ENCODE measurements around the gene VRK1.
"Not testable (repeated sequence)": the region's sequence is repeated elsewhere in the genome, so short reads cannot be mapped to it uniquely, and the experiment has no call there.

The VRK1 gene

DNA sequence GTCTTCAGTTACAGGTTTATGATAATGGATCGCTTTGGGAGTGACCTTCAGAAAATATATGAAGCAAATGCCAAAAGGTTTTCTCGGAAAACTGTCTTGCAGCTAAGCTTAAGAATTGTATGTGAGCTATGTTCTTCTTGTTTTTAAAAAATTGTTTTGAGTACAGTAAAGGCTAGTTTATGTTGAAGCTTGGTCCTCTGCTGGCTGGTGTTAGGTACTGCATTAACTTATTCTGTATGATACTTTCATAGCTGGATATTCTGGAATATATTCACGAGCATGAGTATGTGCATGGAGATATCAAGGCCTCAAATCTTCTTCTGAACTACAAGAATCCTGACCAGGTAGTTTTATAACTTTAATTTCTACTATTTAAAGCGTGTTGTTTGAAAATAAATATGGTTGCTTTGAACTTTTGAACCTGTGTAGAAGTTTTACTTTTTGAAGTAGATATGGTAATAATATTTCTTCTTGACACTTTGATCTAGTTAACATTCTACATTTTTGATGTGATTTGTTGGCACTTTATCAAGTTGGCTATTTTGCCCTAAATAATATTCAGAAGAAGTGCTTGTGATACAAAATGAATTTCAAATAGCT lies 55.7 kb downstream of the VRK1 start:
- no peak overlapping the region for H3K9ac ChIP-seq (ENCODE audit: low read depth, low read length)
- no peak overlapping the region for H3K4me3 ChIP-seq (ENCODE audit: low read length)
- H3K27me3 ChIP-seq (ENCODE audit: control insufficient read depth, insufficient read depth, low read length) = no peaks in the 10 kb centered on the region
- no peaks in the 10 kb centered on the region for H3K9me3 ChIP-seq (replicated peaks; ENCODE audit: low read length)
- peaks cover 1% of the 10 kb centered on the region for H3K36me3 ChIP-seq (ENCODE audit: insufficient read depth, low read length)
- no peak overlapping the region for H3K4me2 ChIP-seq (ENCODE audit: low read length)
- no peaks in the 10 kb centered on the region for H3K4me1 ChIP-seq (ENCODE audit: control insufficient read depth, insufficient read depth, low read length)

- Histone ChIP-seq H3K27me3 (ENCODE audit: control insufficient read depth, insufficient read depth, low read length) (no peaks in the 10 kb centered on the region), H3K9ac (ENCODE audit: low read depth, low read length) (no peak overlapping the region), H3K4me1 (ENCODE audit: control insufficient read depth, insufficient read depth, low read length) (no peaks in the 10 kb centered on the region), H3K36me3 (ENCODE audit: insufficient read depth, low read length) (no peaks in the 10 kb centered on the region), H3K4me2 (ENCODE audit: low read length) (no peak overlapping the region), H3K9me3 (replicated peaks; ENCODE audit: low read length) (no peaks in the 10 kb centered on the region), H3K4me3 (ENCODE audit: low read length) (no peak overlapping the region)
These were observed 61.5 kb downstream of the VRK1 start for GRCh38 chr14:96858643-96859042.

DNA sequence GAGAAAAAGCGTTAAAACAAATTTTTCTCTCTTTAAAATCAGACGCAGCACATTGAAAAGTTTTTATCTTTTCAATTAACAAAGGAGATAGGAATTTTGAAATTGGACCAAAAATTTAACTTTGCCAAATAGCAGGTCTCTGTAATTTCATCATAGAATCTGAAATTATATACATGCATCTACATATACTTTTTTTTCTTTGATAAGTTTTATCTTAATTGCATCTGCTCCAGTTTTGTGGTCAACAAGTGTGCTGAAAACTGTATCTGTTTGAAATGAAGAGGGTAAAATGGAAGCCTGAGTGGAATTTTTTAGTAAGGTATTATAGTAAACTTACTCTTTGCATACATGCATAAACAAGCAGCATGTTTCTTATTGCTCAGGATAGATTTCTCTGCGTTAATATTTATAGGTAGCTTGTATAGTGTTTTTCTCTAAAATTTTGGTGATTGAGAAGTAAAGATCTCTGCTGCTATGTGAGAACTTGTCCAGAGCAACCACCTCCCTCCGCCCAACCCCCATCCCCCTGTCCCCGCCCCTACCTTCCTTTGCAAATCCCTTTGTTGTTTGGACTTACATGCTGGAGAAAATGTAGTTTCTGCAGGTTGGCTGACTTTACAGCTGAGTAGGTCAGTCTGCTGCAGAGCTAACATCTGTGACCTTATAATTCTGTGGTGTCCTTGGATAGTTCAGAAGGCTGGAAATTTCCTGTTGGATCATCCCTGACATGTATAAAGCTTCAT lies 64.6 kb downstream of the VRK1 start:
- no peaks in the 10 kb centered on the region for H3K4me1 ChIP-seq (ENCODE audit: control insufficient read depth, insufficient read depth, low read length)
- H3K36me3 ChIP-seq (ENCODE audit: insufficient read depth, low read length) = no peaks in the 10 kb centered on the region
- no peak overlapping the region for H3K4me3 ChIP-seq (ENCODE audit: low read length)
- no peaks in the 10 kb centered on the region for H3K27me3 ChIP-seq (ENCODE audit: control insufficient read depth, insufficient read depth, low read length)
- H3K9ac ChIP-seq (ENCODE audit: low read depth, low read length) = no peak overlapping the region
- no peak overlapping the region for H3K4me2 ChIP-seq (ENCODE audit: low read length)
- H3K9me3 ChIP-seq (replicated peaks; ENCODE audit: low read length) = no peaks in the 10 kb centered on the region

GRCh38 chr14:96863327-96863985 lies 66.3 kb downstream of the VRK1 start:
- H3K4me2 ChIP-seq (ENCODE audit: low read length) = no peak overlapping the region
- H3K4me1 ChIP-seq (ENCODE audit: control insufficient read depth, insufficient read depth, low read length) = no peaks in the 10 kb centered on the region
- no peaks in the 10 kb centered on the region for H3K9me3 ChIP-seq (replicated peaks; ENCODE audit: low read length)
- no peak overlapping the region for H3K9ac ChIP-seq (ENCODE audit: low read depth, low read length)
- no peak overlapping the region for H3K4me3 ChIP-seq (ENCODE audit: low read length)
- H3K36me3 ChIP-seq (ENCODE audit: insufficient read depth, low read length) = no peaks in the 10 kb centered on the region
- H3K27me3 ChIP-seq (ENCODE audit: control insufficient read depth, insufficient read depth, low read length) = no peaks in the 10 kb centered on the region

GRCh38 chr14:96863986-96864330 lies 66.8 kb downstream of the VRK1 start:
- H3K4me3 ChIP-seq (ENCODE audit: low read length) = no peak overlapping the region
- no peaks in the 10 kb centered on the region for H3K36me3 ChIP-seq (ENCODE audit: insufficient read depth, low read length)
- no peaks in the 10 kb centered on the region for H3K4me1 ChIP-seq (ENCODE audit: control insufficient read depth, insufficient read depth, low read length)
- H3K4me2 ChIP-seq (ENCODE audit: low read length) = no peak overlapping the region
- H3K27me3 ChIP-seq (ENCODE audit: control insufficient read depth, insufficient read depth, low read length) = no peaks in the 10 kb centered on the region
- no peak overlapping the region for H3K9ac ChIP-seq (ENCODE audit: low read depth, low read length)
- H3K9me3 ChIP-seq (replicated peaks; ENCODE audit: low read length) = no peaks in the 10 kb centered on the region

DNA sequence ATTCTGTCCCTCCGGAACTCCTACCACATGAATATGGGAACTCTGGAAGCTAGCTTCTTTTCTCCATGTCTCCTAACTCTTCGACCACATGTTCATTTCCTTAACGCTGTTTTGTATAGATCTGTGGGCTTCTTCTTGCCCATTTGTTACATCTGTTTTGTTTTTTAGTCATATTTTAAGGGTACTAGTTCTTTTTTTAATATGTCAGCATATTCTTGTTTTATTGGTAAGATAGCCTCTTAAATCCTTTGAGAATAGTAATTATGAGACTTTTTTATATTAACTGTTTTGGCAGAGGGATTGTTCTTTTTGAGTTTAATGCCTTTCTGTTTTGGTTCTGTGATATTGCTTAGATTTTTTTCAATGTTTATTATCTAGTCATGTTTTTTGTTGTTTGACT lies 70.5 kb downstream of the VRK1 start:
- Histone ChIP-seq H3K9ac (ENCODE audit: low read depth, low read length) (no peak overlapping the region), H3K4me3 (ENCODE audit: low read length) (no peak overlapping the region), H3K36me3 (ENCODE audit: insufficient read depth, low read length) (no peaks in the 10 kb centered on the region), H3K9me3 (replicated peaks; ENCODE audit: low read length) (no peaks in the 10 kb centered on the region), H3K4me2 (ENCODE audit: low read length) (no peak overlapping the region), H3K27me3 (ENCODE audit: control insufficient read depth, insufficient read depth, low read length) (no peaks in the 10 kb centered on the region), H3K4me1 (ENCODE audit: control insufficient read depth, insufficient read depth, low read length) (no peaks in the 10 kb centered on the region)

- H3K27me3 ChIP-seq (ENCODE audit: control insufficient read depth, insufficient read depth, low read length) = no peaks in the 10 kb centered on the region
- no peak overlapping the region for H3K4me3 ChIP-seq (ENCODE audit: low read length)
- H3K9ac ChIP-seq (ENCODE audit: low read depth, low read length) = no peak overlapping the region
- no peaks in the 10 kb centered on the region for H3K9me3 ChIP-seq (replicated peaks; ENCODE audit: low read length)
- no peaks in the 10 kb centered on the region for H3K4me1 ChIP-seq (ENCODE audit: control insufficient read depth, insufficient read depth, low read length)
- no peak overlapping the region for H3K4me2 ChIP-seq (ENCODE audit: low read length)
- H3K36me3 ChIP-seq (ENCODE audit: insufficient read depth, low read length) = peaks cover 3% of the 10 kb centered on the region
These were observed 76.9 kb downstream of the VRK1 start for GRCh38 chr14:96874127-96874526.

DNA sequence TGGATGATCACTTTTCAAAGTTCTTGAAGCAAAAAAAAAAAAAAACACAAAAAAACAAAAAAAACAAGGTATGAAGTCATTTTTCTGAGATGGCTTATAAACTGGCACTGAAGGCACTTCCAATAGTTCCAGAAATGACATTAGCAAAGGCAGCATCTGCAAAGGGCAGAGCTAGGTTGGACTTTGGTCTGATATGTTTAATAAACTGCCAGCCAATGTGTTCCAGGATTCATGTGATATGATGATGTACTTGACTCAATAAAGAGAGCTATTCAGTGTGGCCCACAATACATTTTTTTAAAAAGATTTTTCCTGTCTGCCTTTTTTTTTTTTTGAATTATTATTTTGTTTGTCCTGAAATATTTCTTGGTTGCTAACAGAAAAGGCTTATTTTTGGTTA lies 79.6 kb downstream of the VRK1 start:
- Histone ChIP-seq H3K9ac (ENCODE audit: low read depth, low read length) (no peak overlapping the region), H3K27me3 (ENCODE audit: control insufficient read depth, insufficient read depth, low read length) (no peaks in the 10 kb centered on the region), H3K4me1 (ENCODE audit: control insufficient read depth, insufficient read depth, low read length) (no peaks in the 10 kb centered on the region), H3K9me3 (replicated peaks; ENCODE audit: low read length) (no peaks in the 10 kb centered on the region), H3K4me2 (ENCODE audit: low read length) (no peak overlapping the region), H3K36me3 (ENCODE audit: insufficient read depth, low read length) (peaks cover 3% of the 10 kb centered on the region), H3K4me3 (ENCODE audit: low read length) (no peak overlapping the region)

DNA sequence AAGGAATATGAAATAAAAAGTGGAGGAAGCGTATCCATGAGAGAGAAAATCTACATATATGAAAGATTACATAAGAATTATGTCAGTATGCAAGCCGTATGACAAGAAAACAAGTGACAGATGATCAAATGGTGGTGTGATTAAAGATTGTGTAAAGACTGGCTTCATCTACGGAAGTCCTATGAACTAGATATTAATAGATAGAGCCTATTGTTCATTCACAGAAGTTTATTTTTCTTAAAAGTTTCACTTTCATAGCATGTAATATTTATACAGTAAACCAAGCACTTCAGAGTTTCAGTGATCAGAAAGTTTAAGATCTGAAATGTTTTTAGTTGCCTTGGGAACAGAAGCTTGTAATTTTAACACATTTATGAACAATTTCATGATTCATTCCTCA lies 84.5 kb downstream of the VRK1 start:
- Histone ChIP-seq H3K9me3 (replicated peaks; ENCODE audit: low read length) (no peaks in the 10 kb centered on the region), H3K9ac (ENCODE audit: low read depth, low read length) (no peak overlapping the region), H3K36me3 (ENCODE audit: insufficient read depth, low read length) (no peaks in the 10 kb centered on the region), H3K4me1 (ENCODE audit: control insufficient read depth, insufficient read depth, low read length) (no peaks in the 10 kb centered on the region), H3K4me2 (ENCODE audit: low read length) (no peak overlapping the region), H3K4me3 (ENCODE audit: low read length) (no peak overlapping the region), H3K27me3 (ENCODE audit: control insufficient read depth, insufficient read depth, low read length) (no peaks in the 10 kb centered on the region)

DNA sequence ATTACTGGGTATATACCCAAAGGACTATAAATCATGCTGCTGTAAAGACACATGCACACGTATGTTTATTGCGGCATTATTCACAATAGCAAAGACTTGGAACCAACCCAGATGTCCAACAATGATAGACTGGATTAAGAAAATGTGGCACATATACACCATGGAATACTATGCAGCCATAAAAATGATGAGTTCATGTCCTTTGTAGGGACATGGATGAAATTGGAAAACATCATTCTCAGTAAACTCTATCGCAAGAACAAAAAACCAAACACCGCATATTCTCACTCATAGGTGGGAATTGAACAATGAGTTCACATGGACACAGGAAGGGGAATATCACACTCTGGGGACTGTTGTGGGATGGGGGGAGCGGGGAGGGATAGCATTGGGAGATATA lies 86.8 kb downstream of the VRK1 start:
- H3K4me2 ChIP-seq (ENCODE audit: low read length); H3K36me3 ChIP-seq (ENCODE audit: insufficient read depth, low read length); H3K9ac ChIP-seq (ENCODE audit: low read depth, low read length); H3K27me3 ChIP-seq (ENCODE audit: control insufficient read depth, insufficient read depth, low read length); H3K9me3 ChIP-seq (replicated peaks; ENCODE audit: low read length); H3K4me3 ChIP-seq (ENCODE audit: low read length); H3K4me1 ChIP-seq (ENCODE audit: control insufficient read depth, insufficient read depth, low read length): not testable (repeated sequence)

DNA sequence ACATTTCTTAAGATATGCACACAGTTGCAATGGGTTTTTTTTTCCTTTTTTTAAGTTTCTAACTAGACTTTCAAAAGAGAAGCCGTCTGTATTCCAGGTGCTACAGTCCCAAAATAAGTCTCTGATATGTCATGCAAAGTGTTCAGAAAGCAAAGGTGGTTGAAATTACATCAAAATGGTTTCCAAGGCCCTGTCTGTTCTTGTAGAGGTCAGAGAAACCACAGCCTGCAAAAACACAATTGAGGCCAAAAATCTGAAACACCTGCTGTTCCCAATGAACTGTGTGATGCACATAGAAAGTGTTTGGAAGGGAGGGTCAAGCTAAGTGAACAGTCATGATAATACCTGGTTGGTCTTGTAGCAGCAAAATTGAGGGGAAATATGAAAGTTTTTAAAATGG lies 91.0 kb downstream of the VRK1 start:
- no peaks in the 10 kb centered on the region for H3K36me3 ChIP-seq (ENCODE audit: insufficient read depth, low read length)
- no peaks in the 10 kb centered on the region for H3K9me3 ChIP-seq (replicated peaks; ENCODE audit: low read length)
- H3K9ac ChIP-seq (ENCODE audit: low read depth, low read length) = no peak overlapping the region
- H3K27me3 ChIP-seq (ENCODE audit: control insufficient read depth, insufficient read depth, low read length) = no peaks in the 10 kb centered on the region
- no peak overlapping the region for H3K4me3 ChIP-seq (ENCODE audit: low read length)
- no peak overlapping the region for H3K4me2 ChIP-seq (ENCODE audit: low read length)
- H3K4me1 ChIP-seq (ENCODE audit: control insufficient read depth, insufficient read depth, low read length) = no peaks in the 10 kb centered on the region

DNA sequence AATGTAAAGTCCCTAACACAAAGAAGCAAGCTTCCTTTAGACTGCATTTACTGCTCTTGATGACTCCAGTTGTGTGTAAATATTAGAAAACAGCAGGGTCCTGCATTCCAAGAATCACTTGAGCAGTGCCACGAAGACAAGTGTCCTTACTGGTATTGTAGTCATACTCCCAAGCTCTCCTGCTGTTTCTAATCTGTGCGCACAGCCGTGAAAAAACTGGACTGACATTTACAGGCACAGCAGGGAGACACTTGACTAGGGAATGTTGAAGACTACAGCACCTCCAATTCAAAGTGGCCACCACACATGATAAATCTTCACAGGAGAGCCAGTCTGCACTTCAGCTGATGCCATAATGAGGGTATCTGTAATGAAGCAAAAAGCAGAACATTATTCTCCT lies 91.4 kb downstream of the VRK1 start:
- Histone ChIP-seq H3K4me2 (ENCODE audit: low read length) (no peak overlapping the region), H3K36me3 (ENCODE audit: insufficient read depth, low read length) (no peaks in the 10 kb centered on the region), H3K9ac (ENCODE audit: low read depth, low read length) (no peak overlapping the region)

More for the DNA sequence above, 91.4 kb downstream of the VRK1 start:
- no peak overlapping the region for H3K4me3 ChIP-seq (ENCODE audit: low read length)
- H3K4me1 ChIP-seq (ENCODE audit: control insufficient read depth, insufficient read depth, low read length) = no peaks in the 10 kb centered on the region
- H3K27me3 ChIP-seq (ENCODE audit: control insufficient read depth, insufficient read depth, low read length) = no peaks in the 10 kb centered on the region
- no peaks in the 10 kb centered on the region for H3K9me3 ChIP-seq (replicated peaks; ENCODE audit: low read length)

Data from skeletal muscle satellite cell (primary cell).